ENCODE measurements around the gene HEATR5A. TPM values are rescaled to one million over a fixed set of nuclear protein-coding genes. Genes with fewer than 3 reads are reported as not detected.

Gene HEATR5A
- total RNA-seq, 4 donors from 2014 or later: 33.8 to 39.9 (median 35.5) TPM

- H3K27me3 ChIP-seq: no peaks in the 10 kb centered on the region
- no peaks in the 10 kb centered on the region for H3K9me3 ChIP-seq
- no peak overlapping the region for H3K4me3 ChIP-seq
- TF ChIP-seq POLR2AphosphoS5 (IDR thresholded peaks at IDR 0.05): no peak
- no peak for TF ChIP-seq CTCF (IDR thresholded peaks at IDR 0.05)
- TF ChIP-seq POLR2A (IDR thresholded peaks at IDR 0.05): no peak
- TF ChIP-seq EP300 (IDR thresholded peaks at IDR 0.05): no peak
- H3K27ac ChIP-seq: no peak overlapping the region
- peaks cover 0 to 4% (median 0%) of the 10 kb centered on the region in 3 donors for H3K4me1 ChIP-seq
- ATAC-seq: no peak
- WGBS, 2 donors (ENCODE audit: low coverage in 1 of 2): 65 to 76% methylated on average over 2 to 3 of the region's 3 CpGs
- peaks cover 0 to 10% of the 10 kb centered on the region in 2 donors for H3K36me3 ChIP-seq
Observed at GRCh38 chr14:31292937-31293616, 127.3 kb downstream of the HEATR5A start.

DNA sequence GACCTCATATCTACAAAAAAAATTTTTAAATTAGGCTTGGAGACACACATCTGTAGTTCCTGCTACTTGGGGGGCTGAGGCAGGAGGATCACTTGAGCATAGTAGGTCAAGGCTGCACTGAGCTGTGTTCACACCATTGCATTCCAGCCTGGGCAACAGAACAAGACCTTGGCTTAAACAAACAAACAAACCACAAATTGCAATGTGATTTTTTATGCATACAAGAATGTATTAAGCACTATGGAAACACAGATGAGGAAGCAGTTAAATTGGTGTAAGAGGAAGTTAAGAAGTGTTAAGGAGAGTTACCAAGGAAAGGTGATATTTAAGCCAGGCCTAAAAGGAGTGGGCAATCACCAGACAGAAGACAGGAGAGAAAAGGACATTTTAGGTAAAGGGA lies 129.1 kb downstream of the HEATR5A start:
- Histone ChIP-seq H3K4me3 (no peak overlapping the region), H3K27me3 (no peaks in the 10 kb centered on the region), H3K27ac (no peak overlapping the region), H3K36me3 (peaks cover 0 to 10% of the 10 kb centered on the region in 2 donors), H3K4me1 (no peaks in the 10 kb centered on the region), H3K9me3 (no peaks in the 10 kb centered on the region)
- TF ChIP-seq EP300 (IDR thresholded peaks at IDR 0.05): no peak
- ATAC-seq: no peak

DNA sequence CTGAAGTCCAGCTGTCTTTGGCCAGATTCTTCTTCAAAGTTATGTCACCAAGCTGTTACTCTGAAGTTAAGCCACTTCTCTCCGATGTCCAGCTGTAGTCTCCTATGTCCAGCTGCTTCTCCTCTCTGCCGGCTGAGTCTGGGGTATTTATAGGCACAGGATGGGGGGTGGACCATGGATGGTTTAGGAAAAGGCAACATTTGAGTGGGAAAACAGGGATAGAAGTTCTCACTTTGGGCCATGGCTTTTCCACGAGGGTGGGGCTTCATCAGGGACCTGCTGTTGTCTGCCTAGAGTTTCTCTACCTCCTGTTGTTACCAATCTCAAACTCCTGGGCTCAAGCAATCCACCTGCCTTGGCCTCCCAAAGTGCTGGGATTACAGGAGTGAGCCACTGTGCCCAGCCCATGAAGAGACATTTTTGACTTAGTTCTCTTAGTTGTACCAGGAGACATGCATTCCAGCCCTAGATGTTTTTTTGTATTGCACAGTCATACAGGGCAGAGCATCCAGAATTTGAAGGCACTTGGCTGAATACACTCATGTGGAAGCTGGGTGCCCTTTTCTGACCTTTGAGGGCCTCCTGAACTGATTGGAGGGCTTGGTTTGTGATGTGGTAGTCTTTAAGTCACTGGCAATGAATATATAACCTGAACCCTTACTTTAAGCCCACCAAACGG lies 132.9 kb downstream of the HEATR5A start:
- Histone ChIP-seq H3K4me1 (peaks cover 0 to 5% (median 0%) of the 10 kb centered on the region in 3 donors), H3K27me3 (no peaks in the 10 kb centered on the region), H3K36me3 (peaks cover 0 to 4% of the 10 kb centered on the region in 2 donors), H3K4me3 (no peak overlapping the region), H3K27ac (no peak overlapping the region), H3K9me3 (no peaks in the 10 kb centered on the region)
- ATAC-seq: no peak
- no peak for TF ChIP-seq POLR2A (IDR thresholded peaks at IDR 0.05)
- no peak for TF ChIP-seq EP300 (IDR thresholded peaks at IDR 0.05)
- no peak for TF ChIP-seq POLR2AphosphoS5 (IDR thresholded peaks at IDR 0.05)
- TF ChIP-seq CTCF (IDR thresholded peaks at IDR 0.05): no peak
- 73 to 100% methylated on average over 1 to 2 of the region's 4 CpGs for WGBS, 2 donors (ENCODE audit: low coverage in 1 of 2)

GRCh38 chr14:31286456-31287293 lies 133.7 kb downstream of the HEATR5A start:
- peaks cover 0 to 5% (median 0%) of the 10 kb centered on the region in 3 donors for H3K4me1 ChIP-seq
- no peaks in the 10 kb centered on the region for H3K27me3 ChIP-seq
- no peak overlapping the region for H3K27ac ChIP-seq
- TF ChIP-seq CTCF (IDR thresholded peaks at IDR 0.05): peak in 3 of 4 experiments; percentile 7 to 33 (median 24)
- no peak for TF ChIP-seq POLR2A (IDR thresholded peaks at IDR 0.05)
- H3K9me3 ChIP-seq: no peaks in the 10 kb centered on the region
- no peak overlapping the region for H3K4me3 ChIP-seq
- peaks cover 0 to 4% of the 10 kb centered on the region in 2 donors for H3K36me3 ChIP-seq
- 79% methylated on average over 2 of the region's 12 CpGs; no CpG with 5 or more reads in 1 of the 2 donors for WGBS, 2 donors (ENCODE audit: low coverage in 1 of 2)
- no peak for ATAC-seq

DNA sequence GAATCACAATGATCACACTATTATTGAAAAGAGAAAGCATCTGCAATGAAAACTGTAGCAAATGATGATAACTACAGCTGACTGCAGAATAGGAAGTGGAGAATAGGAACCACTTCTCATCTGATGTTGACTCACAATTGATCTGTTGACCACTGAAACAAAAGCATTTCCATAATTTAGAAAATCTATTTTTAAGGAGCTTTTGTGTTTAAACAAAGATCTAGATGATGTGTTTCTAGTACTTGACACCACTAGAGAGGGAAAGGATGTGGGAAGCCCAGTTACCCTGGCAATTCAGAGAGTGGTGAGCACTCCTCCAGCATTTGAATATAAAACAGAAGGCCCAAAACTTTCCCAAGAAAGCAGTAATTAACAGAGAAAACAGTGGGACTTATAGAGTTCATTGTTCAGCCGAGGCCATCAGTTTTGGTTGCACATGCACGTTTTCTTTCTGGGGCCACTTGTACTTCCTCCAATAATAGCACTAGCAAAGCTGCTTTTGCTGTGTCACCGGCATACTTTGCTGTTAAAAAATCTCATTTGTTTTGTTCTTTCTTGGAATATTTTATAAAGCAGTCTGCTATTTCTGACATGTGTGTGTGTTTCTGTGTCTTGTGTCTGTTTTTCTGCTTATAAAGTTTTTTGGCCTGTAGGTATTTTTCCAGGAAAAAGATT lies 136.6 kb downstream of the HEATR5A start:
- H3K27ac ChIP-seq: peak overlapping the region in 1 of 4 donors; percentile 17
- H3K27me3 ChIP-seq: no peaks in the 10 kb centered on the region
- 33 to 57% methylated on average over 1 to 3 of the region's 3 CpGs for WGBS, 2 donors (ENCODE audit: low coverage in 1 of 2)
- ATAC-seq: no peak
- TF ChIP-seq POLR2A (IDR thresholded peaks at IDR 0.05): no peak
- TF ChIP-seq EP300 (IDR thresholded peaks at IDR 0.05): no peak
- TF ChIP-seq CTCF (IDR thresholded peaks at IDR 0.05): no peak
- TF ChIP-seq POLR2AphosphoS5 (IDR thresholded peaks at IDR 0.05): no peak
- peaks cover 0 to 5% (median 0%) of the 10 kb centered on the region in 3 donors for H3K4me1 ChIP-seq
- H3K9me3 ChIP-seq: no peaks in the 10 kb centered on the region
- H3K36me3 ChIP-seq: no peaks in the 10 kb centered on the region
- no peak overlapping the region for H3K4me3 ChIP-seq

Data from gastroesophageal sphincter (tissue), 4 donors.